Smooth muscle cell (in vitro differentiated cells): ENCODE measurements around the gene RDH5. TPM values are rescaled to one million over a fixed set of nuclear protein-coding genes. Genes with fewer than 3 reads are reported as not detected.

Experiments used
- DNase-seq: peaks from one replicate; lab custom pipeline; 2025; ENCODE audit not compliant: unreplicated experiment; lab: John Stamatoyannopoulos, UW
- H2AFZ ChIP-seq: fragments of 200-600 bp; sonication (generic); 2 replicates; pipeline ENCODE4 v1.6.0; 2016; ENCODE audit warnings: antibody characterized with exemption, low read depth, mild to moderate bottlenecking
- H3F3A ChIP-seq: fragments of 200-600 bp; sonication (generic); 2 replicates; pipeline ENCODE4 v1.6.0; 2017; ENCODE audit warnings: antibody characterized with exemption, low read depth
- H3K27ac ChIP-seq: fragments of 200-600 bp; sonication (generic); 2 replicates; pipeline ENCODE4 v1.5.1; 2016; ENCODE audit warnings: low read depth, mild to moderate bottlenecking
- H3K27me3 ChIP-seq: fragments of 200-600 bp; sonication (generic); 2 replicates; pipeline ENCODE4 v1.6.1; 2016; ENCODE audit warnings: low read depth, mild to moderate bottlenecking
- H3K36me3 ChIP-seq: fragments of 200-600 bp; sonication (generic); 2 replicates; pipeline ENCODE4 v1.5.1; 2016; ENCODE audit warnings: low read depth
- H3K4me1 ChIP-seq: fragments of 200-600 bp; sonication (generic); 2 replicates; pipeline ENCODE4 v1.5.1; 2016; ENCODE audit warnings: low read depth
- H3K4me2 ChIP-seq: fragments of 200-600 bp; sonication (generic); 2 replicates; pipeline ENCODE4 v1.6.0; 2016; ENCODE audit warnings: mild to moderate bottlenecking
- H3K4me3 ChIP-seq: fragments of 200-600 bp; sonication (generic); 2 replicates; pipeline ENCODE4 v1.5.1; 2016; ENCODE audit warnings: mild to moderate bottlenecking
- H3K79me2 ChIP-seq: fragments of 200-600 bp; sonication (generic); 2 replicates; pipeline ENCODE4 v1.6.0; 2016; ENCODE audit warnings: low read depth, mild to moderate bottlenecking
- H3K9ac ChIP-seq: fragments of 200-600 bp; sonication (generic); 2 replicates; pipeline ENCODE4 v1.6.0; 2016; ENCODE audit warnings: low read depth
- H3K9me3 ChIP-seq: fragments of 200-600 bp; sonication (generic); replicated peaks from 2 replicates; pipeline ENCODE4 v1.5.1; 2016; ENCODE audit warnings: low read depth
- H4K20me1 ChIP-seq: fragments of 200-600 bp; sonication (generic); 2 replicates; pipeline ENCODE4 v1.6.0; 2016; ENCODE audit warnings: low read depth
- CTCF ChIP-seq: fragments of 200-600 bp; sonication (generic); IDR thresholded peaks from 2 replicates; pipeline ENCODE4 v1.5.1; 2017; ENCODE audit warnings: borderline replicate concordance, mild to moderate bottlenecking, antibody characterized with exemption; ENCODE audit not compliant: insufficient read depth, poor library complexity, severe bottlenecking
- WGBS: methylation state at CpG from one replicate; pipeline ENCODE4 v1.1.7; 2016; ENCODE audit warnings: low lambda C conversion rate; 5-methylcytosine and 5-hydroxymethylcytosine counted together
- polyA plus RNA-seq: library from polyadenylated mRNA; unstranded; fragments of >200 nt; fragmentation: Nextera tagmentation; extraction: Ambion mirVana; gene quantifications from 2 replicates; pipeline ENCODE4 v1.2.1, GENCODE V29; 2016
- small RNA-seq: library from RNA; depleted of rRNA; stranded (forward); fragments of <200 nt; gene quantifications from one replicate; pipeline ENCODE3, GENCODE V24; 2014
- total RNA-seq: library from RNA; depleted of rRNA; stranded (reverse); fragments of >200 nt; gene quantifications from 2 replicates; pipeline ENCODE4 v1.2.3, GENCODE V29; 2014

The RDH5 gene
- total and polyA plus RNA-seq, 2 experiments from 2014 or later: 3.7 TPM; not detected in 1

- no peak overlapping the region for H3K27ac ChIP-seq
- H3K4me2 ChIP-seq: no peak overlapping the region
- no peaks in the 10 kb centered on the region for H3K4me1 ChIP-seq
- no peaks in the 10 kb centered on the region for H3F3A ChIP-seq
- no peak overlapping the region for H2AFZ ChIP-seq
- H3K9me3 ChIP-seq: no peaks in the 10 kb centered on the region
- no peaks in the 10 kb centered on the region for H3K27me3 ChIP-seq
- 93% methylated on average over 6 of the region's 6 CpGs for WGBS
- no peak overlapping the region for H3K4me3 ChIP-seq
- no peak overlapping the region for H3K9ac ChIP-seq
- H4K20me1 ChIP-seq: peaks cover 63% of the 10 kb centered on the region
- DNase-seq: no peak
- H3K79me2 ChIP-seq: peaks cover 17% of the 10 kb centered on the region
- TF ChIP-seq CTCF: no peak
- peaks cover 7% of the 10 kb centered on the region for H3K36me3 ChIP-seq
Observed at GRCh38 chr12:55771736-55772135, 51.5 kb downstream of the RDH5 start.

Small RNA genes lying within 50 kb of the gene (small RNA-seq; reads per million reads assigned to genes)
- gene AC009779.1: not detected
- gene RF00017: not detected

Other genes starting within 250 kb of the RDH5 start
- gene OR6C68, start 228.0 kb upstream of the RDH5 start, total RNA-seq: not detected in 2 replicates
- gene OR6C68, start 228.0 kb upstream of the RDH5 start, polyA plus RNA-seq: not detected in 2 replicates
- not detected in 2 replicates for gene OR6C4, start 170.8 kb upstream of the RDH5 start, total RNA-seq
- gene OR6C4, start 170.8 kb upstream of the RDH5 start, polyA plus RNA-seq: not detected in 2 replicates
- gene OR2AP1, start 147.9 kb upstream of the RDH5 start, total RNA-seq: not detected in 2 replicates
- not detected in 2 replicates for gene OR2AP1, start 147.9 kb upstream of the RDH5 start, polyA plus RNA-seq
- not detected in 2 replicates for gene OR10P1, start 83.5 kb upstream of the RDH5 start, total RNA-seq
- not detected in 2 replicates for gene OR10P1, start 83.5 kb upstream of the RDH5 start, polyA plus RNA-seq
- 0.90 and 1.3 TPM in 2 replicates for gene ITGA7, start 12.5 kb upstream of the RDH5 start, total RNA-seq
- gene ITGA7, start 12.5 kb upstream of the RDH5 start, polyA plus RNA-seq: 1.1 and 1.6 TPM in 2 replicates
- gene BLOC1S1, start 4.3 kb upstream of the RDH5 start, total RNA-seq: 107 and 146 TPM in 2 replicates
- 142 and 150 TPM in 2 replicates for gene BLOC1S1, start 4.3 kb upstream of the RDH5 start, polyA plus RNA-seq
- gene CD63, start 8.6 kb downstream of the RDH5 start, total RNA-seq: 1,095 and 1,107 TPM in 2 replicates
- 2,224 and 2,317 TPM in 2 replicates for gene CD63, start 8.6 kb downstream of the RDH5 start, polyA plus RNA-seq
- gene GDF11, start 22.7 kb downstream of the RDH5 start, total RNA-seq: 2.8 and 3.5 TPM in 2 replicates
- gene GDF11, start 22.7 kb downstream of the RDH5 start, polyA plus RNA-seq: 2.3 and 2.6 TPM in 2 replicates
- 124 and 169 TPM in 2 replicates for gene SARNP, start 97.3 kb downstream of the RDH5 start, total RNA-seq
- gene SARNP, start 97.3 kb downstream of the RDH5 start, polyA plus RNA-seq: 128 and 139 TPM in 2 replicates
- 18.9 and 32.5 TPM in 2 replicates for gene ORMDL2, start 97.6 kb downstream of the RDH5 start, total RNA-seq
- gene ORMDL2, start 97.6 kb downstream of the RDH5 start, polyA plus RNA-seq: 79.5 and 134 TPM in 2 replicates
- gene DNAJC14, start 109.2 kb downstream of the RDH5 start, total RNA-seq: 25.2 and 32.6 TPM in 2 replicates
- gene DNAJC14, start 109.2 kb downstream of the RDH5 start, polyA plus RNA-seq: 22.1 and 22.4 TPM in 2 replicates
- gene MMP19, start 122.5 kb downstream of the RDH5 start, total RNA-seq: 14.9 and 17.6 TPM in 2 replicates
- gene MMP19, start 122.5 kb downstream of the RDH5 start, polyA plus RNA-seq: 15.6 and 18.2 TPM in 2 replicates
- gene PYM1, start 207.5 kb downstream of the RDH5 start, total RNA-seq: 28.6 and 36.0 TPM in 2 replicates
- 48.2 and 51.2 TPM in 2 replicates for gene PYM1, start 207.5 kb downstream of the RDH5 start, polyA plus RNA-seq
- 86.0 and 87.1 TPM in 2 replicates for gene DGKA, start 210.8 kb downstream of the RDH5 start, total RNA-seq
- gene DGKA, start 210.8 kb downstream of the RDH5 start, polyA plus RNA-seq: 66.3 and 125 TPM in 2 replicates
- gene PMEL, start 245.6 kb downstream of the RDH5 start, total RNA-seq: 1.8 and 4.7 TPM in 2 replicates
- gene PMEL, start 245.6 kb downstream of the RDH5 start, polyA plus RNA-seq: 1.4 and 1.9 TPM in 2 replicates
- gene CDK2, start 246.4 kb downstream of the RDH5 start, total RNA-seq: 36.5 and 37.5 TPM in 2 replicates
- gene CDK2, start 246.4 kb downstream of the RDH5 start, polyA plus RNA-seq: 25.8 and 33.3 TPM in 2 replicates